Islet of Langerhans (tissue), 1 donor: ENCODE data around the gene CFAP77.
"Not testable (repeated sequence)": the region's sequence is repeated elsewhere in the genome, so short reads cannot be mapped to it uniquely, and the experiment has no call there.

Experiments used
- FAIRE-seq: peaks from one replicate; lab custom pipeline; 2011; peaks lifted over from hg19 to GRCh38; lab: Jason Lieb, UNC

The CFAP77 gene

GRCh38 chr9:132547976-132548730 lies 138.1 kb downstream of the CFAP77 start:
- FAIRE-seq = no peak

GRCh38 chr9:132548751-132549640 lies 139.0 kb downstream of the CFAP77 start:
- FAIRE-seq = no peak

GRCh38 chr9:132551556-132551955 lies 141.5 kb downstream of the CFAP77 start:
- FAIRE-seq = no peak

GRCh38 chr9:132552041-132552440 lies 142.0 kb downstream of the CFAP77 start:
- FAIRE-seq = no peak

- FAIRE-seq = no peak
These were observed 144.7 kb downstream of the CFAP77 start for GRCh38 chr9:132554755-132555154.

GRCh38 chr9:132555528-132555927 lies 145.5 kb downstream of the CFAP77 start:
- FAIRE-seq = no peak

- no peak for FAIRE-seq
These were observed 146.2 kb downstream of the CFAP77 start for GRCh38 chr9:132556235-132556634.

- FAIRE-seq = no peak
These were observed 146.7 kb downstream of the CFAP77 start for GRCh38 chr9:132556714-132557113.

- no peak for FAIRE-seq
These were observed 147.1 kb downstream of the CFAP77 start for GRCh38 chr9:132557159-132557558.

GRCh38 chr9:132559711-132560110 lies 149.7 kb downstream of the CFAP77 start:
- no peak for FAIRE-seq

GRCh38 chr9:132560616-132561202 lies 150.7 kb downstream of the CFAP77 start:
- FAIRE-seq = no peak

GRCh38 chr9:132562306-132562573 lies 152.2 kb downstream of the CFAP77 start:
- no peak for FAIRE-seq

GRCh38 chr9:132564526-132564925 lies 154.5 kb downstream of the CFAP77 start:
- FAIRE-seq = no peak

- not testable (repeated sequence) for FAIRE-seq
These were observed 158.8 kb downstream of the CFAP77 start for GRCh38 chr9:132568787-132569186.

GRCh38 chr9:132571806-132572600 lies 162.0 kb downstream of the CFAP77 start:
- FAIRE-seq = no peak

- no peak for FAIRE-seq
These were observed 162.9 kb downstream of the CFAP77 start for GRCh38 chr9:132572921-132573320.

GRCh38 chr9:132575005-132575609 lies 165.1 kb downstream of the CFAP77 start:
- FAIRE-seq = no peak

- FAIRE-seq = no peak
These were observed 165.8 kb downstream of the CFAP77 start for GRCh38 chr9:132575811-132576210.

- no peak for FAIRE-seq
These were observed 167.1 kb downstream of the CFAP77 start for GRCh38 chr9:132577119-132577518.

GRCh38 chr9:132578367-132578932 lies 168.4 kb downstream of the CFAP77 start:
- FAIRE-seq = no peak

- FAIRE-seq = no peak
These were observed 169.4 kb downstream of the CFAP77 start for GRCh38 chr9:132579427-132579798.
